Ishikawa (cell line): Measurements from ENCODE around the gene KASH5.

ENCODE experiments used
- CREB1 ChIP-seq: IDR thresholded peaks from 2 replicates; pipeline ENCODE4 v1.6.1; 2012; ENCODE audit warnings: low read depth
- EGR1 ChIP-seq: IDR thresholded peaks from 2 replicates; pipeline ENCODE4 v1.6.1; 2012
- TF ChIP-seq, protein P1 (sequence below): IDR thresholded peaks from 2 replicates; pipeline ENCODE4 v1.6.1; 2012; ENCODE audit warnings: low read depth, mild to moderate bottlenecking

DNA sequence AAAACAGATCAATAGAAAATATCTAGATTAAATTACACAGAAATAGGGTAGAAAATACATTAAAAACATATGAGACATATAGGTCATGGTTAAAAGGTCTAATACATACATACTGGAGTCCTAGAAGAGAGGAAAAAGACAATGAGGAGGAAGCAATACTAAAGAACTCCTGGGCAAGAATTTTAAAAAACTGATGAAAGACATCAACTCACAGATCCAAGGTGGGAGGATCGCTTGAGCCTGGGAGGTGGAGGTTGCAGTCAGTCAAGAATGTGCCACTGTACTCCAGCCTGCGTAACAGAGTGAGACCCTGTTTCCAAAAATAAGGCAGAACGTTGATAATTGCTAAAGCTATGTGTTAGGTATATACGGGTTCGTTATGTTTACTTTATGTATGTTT, 5.4 kb upstream of the KASH5 start:
- TF ChIP-seq CREB1 (no peak), EGR1 (no peak)
- TF ChIP-seq, protein P1, sequence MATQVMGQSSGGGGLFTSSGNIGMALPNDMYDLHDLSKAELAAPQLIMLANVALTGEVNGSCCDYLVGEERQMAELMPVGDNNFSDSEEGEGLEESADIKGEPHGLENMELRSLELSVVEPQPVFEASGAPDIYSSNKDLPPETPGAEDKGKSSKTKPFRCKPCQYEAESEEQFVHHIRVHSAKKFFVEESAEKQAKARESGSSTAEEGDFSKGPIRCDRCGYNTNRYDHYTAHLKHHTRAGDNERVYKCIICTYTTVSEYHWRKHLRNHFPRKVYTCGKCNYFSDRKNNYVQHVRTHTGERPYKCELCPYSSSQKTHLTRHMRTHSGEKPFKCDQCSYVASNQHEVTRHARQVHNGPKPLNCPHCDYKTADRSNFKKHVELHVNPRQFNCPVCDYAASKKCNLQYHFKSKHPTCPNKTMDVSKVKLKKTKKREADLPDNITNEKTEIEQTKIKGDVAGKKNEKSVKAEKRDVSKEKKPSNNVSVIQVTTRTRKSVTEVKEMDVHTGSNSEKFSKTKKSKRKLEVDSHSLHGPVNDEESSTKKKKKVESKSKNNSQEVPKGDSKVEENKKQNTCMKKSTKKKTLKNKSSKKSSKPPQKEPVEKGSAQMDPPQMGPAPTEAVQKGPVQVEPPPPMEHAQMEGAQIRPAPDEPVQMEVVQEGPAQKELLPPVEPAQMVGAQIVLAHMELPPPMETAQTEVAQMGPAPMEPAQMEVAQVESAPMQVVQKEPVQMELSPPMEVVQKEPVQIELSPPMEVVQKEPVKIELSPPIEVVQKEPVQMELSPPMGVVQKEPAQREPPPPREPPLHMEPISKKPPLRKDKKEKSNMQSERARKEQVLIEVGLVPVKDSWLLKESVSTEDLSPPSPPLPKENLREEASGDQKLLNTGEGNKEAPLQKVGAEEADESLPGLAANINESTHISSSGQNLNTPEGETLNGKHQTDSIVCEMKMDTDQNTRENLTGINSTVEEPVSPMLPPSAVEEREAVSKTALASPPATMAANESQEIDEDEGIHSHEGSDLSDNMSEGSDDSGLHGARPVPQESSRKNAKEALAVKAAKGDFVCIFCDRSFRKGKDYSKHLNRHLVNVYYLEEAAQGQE: no peak
